ENCODE data around the gene RAB6B. TPM values are rescaled to one million over a fixed set of nuclear protein-coding genes. Genes with fewer than 3 reads are reported as not detected.

The RAB6B gene
- total RNA-seq, 2 donors from 2014 or later = 2.6 to 5.6 TPM

GRCh38 chr3:133849346-133849745, 46.3 kb downstream of the RAB6B start:
- H3K4me1 ChIP-seq = no peaks in the 10 kb centered on the region
- no peak overlapping the region for H3K4me3 ChIP-seq
- H3K27me3 ChIP-seq = no peaks in the 10 kb centered on the region
- no peak for DNase-seq
- no peak overlapping the region for H3K27ac ChIP-seq
- intact Hi-C loops (cut with DNase I) = no loop called here
- H3K9me3 ChIP-seq = no peaks in the 10 kb centered on the region
- no peak overlapping the region for H3K9ac ChIP-seq (ENCODE audit: low read depth in 2 of 2, low read length in 2 of 2)
- H3K36me3 ChIP-seq = no peaks in the 10 kb centered on the region
- TF ChIP-seq CTCF (IDR thresholded peaks at IDR 0.05) = no peak

GRCh38 chr3:133845127-133845526, 50.6 kb downstream of the RAB6B start:
- Histone ChIP-seq H3K9me3 (no peaks in the 10 kb centered on the region), H3K4me3 (no peak overlapping the region), H3K27ac (no peak overlapping the region), H3K27me3 (no peaks in the 10 kb centered on the region), H3K4me1 (no peaks in the 10 kb centered on the region), H3K36me3 (no peaks in the 10 kb centered on the region), H3K9ac (ENCODE audit: low read depth in 2 of 2, low read length in 2 of 2) (no peak overlapping the region)
- no peak for DNase-seq
- TF ChIP-seq CTCF (IDR thresholded peaks at IDR 0.05) = no peak
- intact Hi-C loops (cut with DNase I) = no loop called here

GRCh38 chr3:133843634-133844033, 52.0 kb downstream of the RAB6B start:
- intact Hi-C loops (cut with DNase I) = no loop called here
- no peaks in the 10 kb centered on the region for H3K9me3 ChIP-seq
- H3K27ac ChIP-seq = no peak overlapping the region
- no peak overlapping the region for H3K9ac ChIP-seq (ENCODE audit: low read depth in 2 of 2, low read length in 2 of 2)
- no peaks in the 10 kb centered on the region for H3K4me1 ChIP-seq
- DNase-seq = no peak
- no peaks in the 10 kb centered on the region for H3K27me3 ChIP-seq
- no peak for TF ChIP-seq CTCF (IDR thresholded peaks at IDR 0.05)
- no peaks in the 10 kb centered on the region for H3K36me3 ChIP-seq
- no peak overlapping the region for H3K4me3 ChIP-seq

GRCh38 chr3:133842158-133842557, 53.5 kb downstream of the RAB6B start:
- TF ChIP-seq CTCF (IDR thresholded peaks at IDR 0.05) = no peak
- Histone ChIP-seq H3K4me1 (no peaks in the 10 kb centered on the region), H3K9me3 (no peaks in the 10 kb centered on the region), H3K36me3 (no peaks in the 10 kb centered on the region), H3K27ac (no peak overlapping the region), H3K4me3 (no peak overlapping the region), H3K9ac (ENCODE audit: low read depth in 2 of 2, low read length in 2 of 2) (no peak overlapping the region), H3K27me3 (no peaks in the 10 kb centered on the region)
- intact Hi-C loops (cut with DNase I) = no loop called here
- DNase-seq = no peak

- Histone ChIP-seq H3K4me3 (no peak overlapping the region), H3K27ac (no peak overlapping the region), H3K9me3 (no peaks in the 10 kb centered on the region), H3K27me3 (no peaks in the 10 kb centered on the region), H3K36me3 (no peaks in the 10 kb centered on the region), H3K4me1 (no peaks in the 10 kb centered on the region), H3K9ac (ENCODE audit: low read depth in 2 of 2, low read length in 2 of 2) (no peak overlapping the region)
- intact Hi-C loops (cut with DNase I) = no loop called here
- TF ChIP-seq CTCF (IDR thresholded peaks at IDR 0.05) = no peak
- no peak for DNase-seq
Observed at GRCh38 chr3:133841196-133841595, 54.5 kb downstream of the RAB6B start.

- no peak for DNase-seq
- H3K4me3 ChIP-seq = no peak overlapping the region
- intact Hi-C loops (cut with DNase I) = no loop called here
- no peak overlapping the region for H3K27ac ChIP-seq
- no peak overlapping the region for H3K9ac ChIP-seq (ENCODE audit: low read depth in 2 of 2, low read length in 2 of 2)
- H3K9me3 ChIP-seq = no peaks in the 10 kb centered on the region
- no peaks in the 10 kb centered on the region for H3K4me1 ChIP-seq
- H3K27me3 ChIP-seq = no peaks in the 10 kb centered on the region
- no peaks in the 10 kb centered on the region for H3K36me3 ChIP-seq
- TF ChIP-seq CTCF (IDR thresholded peaks at IDR 0.05) = no peak
Observed at GRCh38 chr3:133840767-133841166, 54.9 kb downstream of the RAB6B start.
